Neural cell (in vitro differentiated cells): Measurements from ENCODE around the gene MAP7D1. TPM values are rescaled to one million over a fixed set of nuclear protein-coding genes. Genes with fewer than 3 reads are reported as not detected.

ENCODE experiments used
- H2AFZ ChIP-seq: fragments of 200-600, 300-800 bp; sonication (generic), shearing (Covaris generic); 2 replicates; pipeline ENCODE4 v1.6.0; 2014; ENCODE audit warnings: low read depth, mild to moderate bottlenecking, antibody characterized with exemption, low read length, moderate library complexity
- H3F3A ChIP-seq: fragments of 200-600 bp; shearing (Covaris generic); 2 replicates; pipeline ENCODE4 v1.6.1; 2016; ENCODE audit warnings: mild to moderate bottlenecking, moderate library complexity, mixed read lengths, antibody characterized with exemption, low read length; ENCODE audit not compliant: insufficient read depth, poor library complexity, severe bottlenecking
- H3K27ac ChIP-seq: fragments of 200-600, 300-800 bp; sonication (generic), shearing (Covaris generic); 2 replicates; pipeline ENCODE4 v1.5.1; 2014; ENCODE audit warnings: mild to moderate bottlenecking, low read length, moderate library complexity
- H3K27me3 ChIP-seq: fragments of 300-800, 200-600 bp; sonication (generic), shearing (Covaris generic); 2 replicates; pipeline ENCODE4 v1.6.0; 2014; ENCODE audit warnings: mild to moderate bottlenecking, low read depth, low read length, moderate library complexity; ENCODE audit not compliant: insufficient read depth
- H3K36me3 ChIP-seq: fragments of 300-800, 200-600 bp; sonication (generic), shearing (Covaris generic); 2 replicates; pipeline ENCODE4 v1.5.1; 2014; ENCODE audit warnings: mild to moderate bottlenecking, antibody characterized with exemption, low read length, moderate library complexity; ENCODE audit not compliant: insufficient read depth
- H3K4me2 ChIP-seq: fragments of 300-800, 200-600 bp; sonication (generic), shearing (Covaris generic); 2 replicates; pipeline ENCODE4 v1.6.0; 2014; ENCODE audit warnings: mild to moderate bottlenecking, low read length
- H3K4me3 ChIP-seq: fragments of 300-800, 200-600 bp; sonication (generic), shearing (Covaris generic); 2 replicates; pipeline ENCODE4 v1.5.1; 2014; ENCODE audit warnings: mild to moderate bottlenecking, low read length, moderate library complexity
- H3K79me2 ChIP-seq: fragments of 200-600 bp; shearing (Covaris generic); replicated peaks from 2 replicates; pipeline ENCODE4 v1.6.0; 2014; ENCODE audit warnings: mild to moderate bottlenecking, low read length, moderate library complexity; ENCODE audit not compliant: insufficient read depth
- H3K9ac ChIP-seq: fragments of 300-800, 200-600 bp; sonication (generic), shearing (Covaris generic); 2 replicates; pipeline ENCODE4 v1.6.1; 2016; ENCODE audit warnings: mild to moderate bottlenecking, low read length, mixed read lengths
- H3K9me2 ChIP-seq: fragments of 200-600 bp; shearing (Covaris generic); 2 replicates; pipeline ENCODE4 v1.6.1; 2016; ENCODE audit warnings: mild to moderate bottlenecking, low read length, mixed read lengths; ENCODE audit not compliant: insufficient read depth
- H3K9me3 ChIP-seq: fragments of 200-600, 300-800 bp; sonication (generic), shearing (Covaris generic); 2 replicates; pipeline ENCODE4 v1.6.1; 2016; ENCODE audit warnings: mild to moderate bottlenecking, mixed run types, low read length, moderate library complexity, mixed read lengths
- H4K20me1 ChIP-seq: fragments of 200-600 bp; shearing (Covaris generic); 2 replicates; pipeline ENCODE4 v1.6.1; 2016; ENCODE audit warnings: mild to moderate bottlenecking, mixed run types; ENCODE audit not compliant: insufficient read depth
- EP300 ChIP-seq: fragments of 450-650 bp; conservative IDR thresholded peaks from 2 replicates; pipeline ENCODE4 v1.6.1; 2014; ENCODE audit warnings: antibody characterized with exemption, mild to moderate bottlenecking, moderate library complexity; ENCODE audit not compliant: poor library complexity, severe bottlenecking
- EZH2 ChIP-seq: fragments of 200-600, 300-800 bp; shearing (Covaris generic), sonication (generic); IDR thresholded peaks from 2 replicates; pipeline ENCODE4 v1.6.1; 2014; ENCODE audit warnings: antibody characterized with exemption, low read length, borderline replicate concordance, mild to moderate bottlenecking; ENCODE audit not compliant: insufficient read depth, poor library complexity, severe bottlenecking
- MXI1 ChIP-seq: fragments of 450-650 bp; conservative IDR thresholded peaks from 2 replicates; pipeline ENCODE4 v1.6.1; 2014; ENCODE audit warnings: antibody characterized with exemption, mild to moderate bottlenecking; ENCODE audit not compliant: poor library complexity, severe bottlenecking
- POLR2AphosphoS5 ChIP-seq: IDR thresholded peaks from 2 replicates; pipeline ENCODE4 v1.6.1; 2012
- RAD21 ChIP-seq: fragments of 450-650 bp; conservative IDR thresholded peaks from 2 replicates; pipeline ENCODE4 v1.6.1; 2014; ENCODE audit warnings: antibody characterized with exemption, mild to moderate bottlenecking, moderate library complexity
- SMC3 ChIP-seq: fragments of 450-650 bp; conservative IDR thresholded peaks from 2 replicates; pipeline ENCODE4 v1.6.1; 2014; ENCODE audit warnings: antibody characterized with exemption, mild to moderate bottlenecking, moderate library complexity; ENCODE audit not compliant: poor library complexity
- TAF1 ChIP-seq: IDR thresholded peaks from 2 replicates; pipeline ENCODE4 v1.6.1; 2012; ENCODE audit warnings: low read depth
- polyA plus RNA-seq: library from polyadenylated mRNA; depleted of rRNA; stranded (reverse); fragments of >200 nt; gene quantifications from 2 replicates; pipeline ENCODE4 v1.2.3, GENCODE V29; 2014
- TF ChIP-seq, protein P1 (sequence below): fragments of 450-650 bp; IDR thresholded peaks from 2 replicates; pipeline ENCODE4 v1.5.1; 2014; ENCODE audit warnings: antibody characterized with exemption, mild to moderate bottlenecking, moderate library complexity; ENCODE audit not compliant: poor library complexity, severe bottlenecking
- TF ChIP-seq, protein P2 (sequence below): IDR thresholded peaks from 2 replicates; pipeline ENCODE4 v1.6.1; 2012; ENCODE audit warnings: borderline replicate concordance

The MAP7D1 gene
- polyA plus RNA-seq, 1 donor from 2014 or later, result 142 TPM

DNA sequence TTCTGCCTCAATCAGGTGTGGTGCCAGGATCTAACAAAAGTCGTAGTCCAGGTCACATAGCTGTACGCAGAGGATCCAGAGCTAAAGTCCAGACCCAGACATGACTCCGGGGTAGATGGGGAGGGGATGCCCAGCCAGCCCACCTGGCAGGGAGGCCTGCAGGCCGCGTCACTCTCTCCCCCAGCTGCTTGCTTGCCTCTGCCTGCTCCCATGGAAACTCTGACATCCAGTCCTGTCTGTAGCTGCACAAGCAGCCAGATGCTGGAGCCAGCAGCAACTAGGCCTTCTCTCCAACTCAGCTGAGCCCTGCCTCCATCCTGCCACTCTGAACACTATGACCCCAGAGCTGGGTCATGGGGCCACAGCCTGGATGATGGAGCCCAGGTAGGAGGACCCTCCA is 39.1 kb upstream of the MAP7D1 start:
- H3K9ac ChIP-seq, result no peak overlapping the region
- no peaks in the 10 kb centered on the region for H4K20me1 ChIP-seq
- no peaks in the 10 kb centered on the region for H3K36me3 ChIP-seq
- H3K4me3 ChIP-seq, result no peak overlapping the region
- H3K9me2 ChIP-seq, result no peaks in the 10 kb centered on the region
- H3K79me2 ChIP-seq, result no peaks in the 10 kb centered on the region
- no peak overlapping the region for H3K4me2 ChIP-seq
- no peaks in the 10 kb centered on the region for H3K27me3 ChIP-seq
- H3F3A ChIP-seq, result no peaks in the 10 kb centered on the region
- H3K27ac ChIP-seq, result no peak overlapping the region
- no peaks in the 10 kb centered on the region for H3K9me3 ChIP-seq
- no peak for TF ChIP-seq POLR2AphosphoS5
- no peak for TF ChIP-seq EZH2
- no peak for TF ChIP-seq MXI1
- TF ChIP-seq SMC3, result no peak
- TF ChIP-seq, protein P1, sequence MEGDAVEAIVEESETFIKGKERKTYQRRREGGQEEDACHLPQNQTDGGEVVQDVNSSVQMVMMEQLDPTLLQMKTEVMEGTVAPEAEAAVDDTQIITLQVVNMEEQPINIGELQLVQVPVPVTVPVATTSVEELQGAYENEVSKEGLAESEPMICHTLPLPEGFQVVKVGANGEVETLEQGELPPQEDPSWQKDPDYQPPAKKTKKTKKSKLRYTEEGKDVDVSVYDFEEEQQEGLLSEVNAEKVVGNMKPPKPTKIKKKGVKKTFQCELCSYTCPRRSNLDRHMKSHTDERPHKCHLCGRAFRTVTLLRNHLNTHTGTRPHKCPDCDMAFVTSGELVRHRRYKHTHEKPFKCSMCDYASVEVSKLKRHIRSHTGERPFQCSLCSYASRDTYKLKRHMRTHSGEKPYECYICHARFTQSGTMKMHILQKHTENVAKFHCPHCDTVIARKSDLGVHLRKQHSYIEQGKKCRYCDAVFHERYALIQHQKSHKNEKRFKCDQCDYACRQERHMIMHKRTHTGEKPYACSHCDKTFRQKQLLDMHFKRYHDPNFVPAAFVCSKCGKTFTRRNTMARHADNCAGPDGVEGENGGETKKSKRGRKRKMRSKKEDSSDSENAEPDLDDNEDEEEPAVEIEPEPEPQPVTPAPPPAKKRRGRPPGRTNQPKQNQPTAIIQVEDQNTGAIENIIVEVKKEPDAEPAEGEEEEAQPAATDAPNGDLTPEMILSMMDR, result no peak
- no peak for TF ChIP-seq EP300
- no peak for TF ChIP-seq RAD21
- TF ChIP-seq, protein P2, sequence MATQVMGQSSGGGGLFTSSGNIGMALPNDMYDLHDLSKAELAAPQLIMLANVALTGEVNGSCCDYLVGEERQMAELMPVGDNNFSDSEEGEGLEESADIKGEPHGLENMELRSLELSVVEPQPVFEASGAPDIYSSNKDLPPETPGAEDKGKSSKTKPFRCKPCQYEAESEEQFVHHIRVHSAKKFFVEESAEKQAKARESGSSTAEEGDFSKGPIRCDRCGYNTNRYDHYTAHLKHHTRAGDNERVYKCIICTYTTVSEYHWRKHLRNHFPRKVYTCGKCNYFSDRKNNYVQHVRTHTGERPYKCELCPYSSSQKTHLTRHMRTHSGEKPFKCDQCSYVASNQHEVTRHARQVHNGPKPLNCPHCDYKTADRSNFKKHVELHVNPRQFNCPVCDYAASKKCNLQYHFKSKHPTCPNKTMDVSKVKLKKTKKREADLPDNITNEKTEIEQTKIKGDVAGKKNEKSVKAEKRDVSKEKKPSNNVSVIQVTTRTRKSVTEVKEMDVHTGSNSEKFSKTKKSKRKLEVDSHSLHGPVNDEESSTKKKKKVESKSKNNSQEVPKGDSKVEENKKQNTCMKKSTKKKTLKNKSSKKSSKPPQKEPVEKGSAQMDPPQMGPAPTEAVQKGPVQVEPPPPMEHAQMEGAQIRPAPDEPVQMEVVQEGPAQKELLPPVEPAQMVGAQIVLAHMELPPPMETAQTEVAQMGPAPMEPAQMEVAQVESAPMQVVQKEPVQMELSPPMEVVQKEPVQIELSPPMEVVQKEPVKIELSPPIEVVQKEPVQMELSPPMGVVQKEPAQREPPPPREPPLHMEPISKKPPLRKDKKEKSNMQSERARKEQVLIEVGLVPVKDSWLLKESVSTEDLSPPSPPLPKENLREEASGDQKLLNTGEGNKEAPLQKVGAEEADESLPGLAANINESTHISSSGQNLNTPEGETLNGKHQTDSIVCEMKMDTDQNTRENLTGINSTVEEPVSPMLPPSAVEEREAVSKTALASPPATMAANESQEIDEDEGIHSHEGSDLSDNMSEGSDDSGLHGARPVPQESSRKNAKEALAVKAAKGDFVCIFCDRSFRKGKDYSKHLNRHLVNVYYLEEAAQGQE, result no peak
- TF ChIP-seq TAF1, result no peak
- no peak overlapping the region for H2AFZ ChIP-seq

DNA sequence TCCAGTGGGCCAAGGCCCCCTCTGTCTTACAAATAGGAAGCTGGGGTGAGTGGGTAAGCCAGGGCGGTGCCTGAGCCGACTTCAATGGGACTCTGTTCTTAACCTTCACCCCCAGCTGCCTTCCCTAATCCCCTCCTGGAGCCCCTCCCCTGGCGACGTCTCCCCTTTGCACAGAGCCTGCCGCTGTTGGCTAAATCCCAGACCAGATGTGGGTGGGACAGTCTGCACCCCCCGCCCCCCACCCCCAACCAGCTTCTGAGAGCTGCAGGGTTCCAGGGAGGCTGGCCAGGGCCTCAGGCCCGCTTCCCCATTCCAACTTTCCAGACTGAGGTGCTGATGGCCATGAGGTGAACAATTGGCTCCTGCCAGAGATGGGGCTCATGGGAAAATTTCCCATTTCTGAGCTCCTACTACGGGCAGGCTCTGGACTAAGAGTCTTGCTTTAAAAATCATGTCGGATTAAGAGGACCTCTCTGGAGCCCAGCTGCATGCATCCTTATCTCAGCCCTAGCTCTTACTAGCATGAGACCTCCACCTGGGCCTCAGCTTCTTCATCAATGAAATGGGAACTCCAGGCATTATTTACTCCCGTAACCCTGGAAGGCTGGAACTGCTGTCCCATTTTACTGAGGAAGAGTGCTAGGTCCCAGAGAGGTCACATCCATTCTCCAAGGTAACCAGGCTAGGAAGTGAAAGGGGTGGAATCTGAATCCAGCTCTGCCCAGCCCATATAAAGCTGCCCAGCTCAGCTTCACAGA is 37.3 kb upstream of the MAP7D1 start:
- Histone ChIP-seq H3K27me3 (peaks cover 15% of the 10 kb centered on the region), H2AFZ (no peak overlapping the region), H3K9ac (no peak overlapping the region), H3K36me3 (no peaks in the 10 kb centered on the region), H3K79me2 (no peaks in the 10 kb centered on the region), H3F3A (no peaks in the 10 kb centered on the region), H3K9me2 (no peaks in the 10 kb centered on the region), H3K4me2 (no peak overlapping the region), H3K4me3 (no peak overlapping the region), H4K20me1 (no peaks in the 10 kb centered on the region), H3K9me3 (no peaks in the 10 kb centered on the region), H3K27ac (no peak overlapping the region)
- TF ChIP-seq EP300, result no peak
- TF ChIP-seq SMC3, result no peak
- TF ChIP-seq, protein P2, result no peak
- TF ChIP-seq TAF1, result no peak
- TF ChIP-seq, protein P1, result no peak
- TF ChIP-seq POLR2AphosphoS5, result no peak
- no peak for TF ChIP-seq MXI1
- no peak for TF ChIP-seq EZH2
- TF ChIP-seq RAD21, result no peak
